Measurements from ENCODE around the gene MYO18B.

MYO18B gene

GRCh38 chr22:25874327-25874726 lies 132.3 kb downstream of the MYO18B start:
- no peak for DNase-seq

- DNase-seq: no peak
These were observed 133.5 kb downstream of the MYO18B start for GRCh38 chr22:25875461-25875860.

GRCh38 chr22:25876871-25877270 lies 134.9 kb downstream of the MYO18B start:
- no peak for DNase-seq

GRCh38 chr22:25878933-25879332 lies 136.9 kb downstream of the MYO18B start:
- DNase-seq: no peak

- no peak for DNase-seq
These were observed 138.5 kb downstream of the MYO18B start for GRCh38 chr22:25880524-25880923.

GRCh38 chr22:25881210-25881755 lies 139.3 kb downstream of the MYO18B start:
- no peak for DNase-seq

GRCh38 chr22:25882360-25882759 lies 140.4 kb downstream of the MYO18B start:
- DNase-seq: no peak

GRCh38 chr22:25883482-25884033 lies 141.6 kb downstream of the MYO18B start:
- DNase-seq: no peak

- no peak for DNase-seq
These were observed 142.1 kb downstream of the MYO18B start for GRCh38 chr22:25884121-25884520.

- DNase-seq: no peak
These were observed 146.5 kb downstream of the MYO18B start for GRCh38 chr22:25888399-25889054.

- DNase-seq: no peak
These were observed 148.7 kb downstream of the MYO18B start for GRCh38 chr22:25890651-25891050.

GRCh38 chr22:25892678-25893077 lies 150.7 kb downstream of the MYO18B start:
- DNase-seq: no peak

- no peak for DNase-seq
These were observed 153.7 kb downstream of the MYO18B start for GRCh38 chr22:25895678-25896077.

GRCh38 chr22:25896098-25896497 lies 154.1 kb downstream of the MYO18B start:
- DNase-seq: no peak

GRCh38 chr22:25896592-25896991 lies 154.6 kb downstream of the MYO18B start:
- no peak for DNase-seq

- DNase-seq: no peak
These were observed 156.8 kb downstream of the MYO18B start for GRCh38 chr22:25898707-25899365.

GRCh38 chr22:25899566-25899965 lies 157.6 kb downstream of the MYO18B start:
- no peak for DNase-seq

- no peak for DNase-seq
These were observed 158.4 kb downstream of the MYO18B start for GRCh38 chr22:25900390-25900789.

- DNase-seq: no peak
These were observed 158.9 kb downstream of the MYO18B start for GRCh38 chr22:25900880-25901279.

- DNase-seq: no peak
These were observed 160.4 kb downstream of the MYO18B start for GRCh38 chr22:25902402-25902801.

GRCh38 chr22:25903294-25903693 lies 161.3 kb downstream of the MYO18B start:
- no peak for DNase-seq

- DNase-seq: no peak
These were observed 166.2 kb downstream of the MYO18B start for GRCh38 chr22:25908212-25908611.

- DNase-seq: no peak
These were observed 166.8 kb downstream of the MYO18B start for GRCh38 chr22:25908755-25909154.

Data from central memory CD4-positive, alpha-beta T cell (primary cell).